ENCODE data around the gene CDK10. TPM values are rescaled to one million over a fixed set of nuclear protein-coding genes. Genes with fewer than 3 reads are reported as not detected.
A peak's percentile ranks its signal among the peaks of the same experiment; 100 is the strongest.

Gene CDK10
- total and polyA plus RNA-seq, 9 of the 15 experiments (the other 6 are each of a cell fraction or from before 2014, with no cell fraction given), result 2.0 to 85.1 (median 40.1) TPM

GRCh38 chr16:89657442-89658220, 28.9 kb upstream of the CDK10 start, which contains the start of the genes CHMP1A and SPATA33 (continued):
- TF ChIP-seq ZNF639 (CRISPR knock-in tag; conservative IDR thresholded peaks at IDR 0.05 in 1 of 2, IDR thresholded peaks at IDR 0.05 in 1 of 2), result peak in 1 of 2 experiments; percentile 84; a peak in 2 of 4 replicates
- TF ChIP-seq, protein P1, sequence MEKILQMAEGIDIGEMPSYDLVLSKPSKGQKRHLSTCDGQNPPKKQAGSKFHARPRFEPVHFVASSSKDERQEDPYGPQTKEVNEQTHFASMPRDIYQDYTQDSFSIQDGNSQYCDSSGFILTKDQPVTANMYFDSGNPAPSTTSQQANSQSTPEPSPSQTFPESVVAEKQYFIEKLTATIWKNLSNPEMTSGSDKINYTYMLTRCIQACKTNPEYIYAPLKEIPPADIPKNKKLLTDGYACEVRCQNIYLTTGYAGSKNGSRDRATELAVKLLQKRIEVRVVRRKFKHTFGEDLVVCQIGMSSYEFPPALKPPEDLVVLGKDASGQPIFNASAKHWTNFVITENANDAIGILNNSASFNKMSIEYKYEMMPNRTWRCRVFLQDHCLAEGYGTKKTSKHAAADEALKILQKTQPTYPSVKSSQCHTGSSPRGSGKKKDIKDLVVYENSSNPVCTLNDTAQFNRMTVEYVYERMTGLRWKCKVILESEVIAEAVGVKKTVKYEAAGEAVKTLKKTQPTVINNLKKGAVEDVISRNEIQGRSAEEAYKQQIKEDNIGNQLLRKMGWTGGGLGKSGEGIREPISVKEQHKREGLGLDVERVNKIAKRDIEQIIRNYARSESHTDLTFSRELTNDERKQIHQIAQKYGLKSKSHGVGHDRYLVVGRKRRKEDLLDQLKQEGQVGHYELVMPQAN (IDR thresholded peaks at IDR 0.05; ENCODE audit: borderline replicate concordance), result peak; percentile 88
- TF ChIP-seq NFATC3 (IDR thresholded peaks at IDR 0.05), result peak; percentile 60; the same call in 1 of the 2 replicates
- peak; percentile 96 for TF ChIP-seq GABPB1 (CRISPR knock-in tag; IDR thresholded peaks at IDR 0.05)
- TF ChIP-seq SLC30A9 (CRISPR knock-in tag; IDR thresholded peaks at IDR 0.05), result no peak
- TF ChIP-seq ZNF445 (CRISPR knock-in tag; IDR thresholded peaks at IDR 0.05; ENCODE audit: low read depth), result no peak
- TF ChIP-seq TAF1 (IDR thresholded peaks at IDR 0.05; ENCODE audit: control insufficient read depth, extremely low read depth, insufficient read depth, low read length, severe bottlenecking), result peak; percentile 48
- peak; percentile 55; the same call in 1 of the 2 replicates for TF ChIP-seq PHB (CRISPR knock-in tag; IDR thresholded peaks at IDR 0.05)
- TF ChIP-seq MECOM (CRISPR knock-in tag; IDR thresholded peaks at IDR 0.05), result no peak
- peak; percentile 62; the same call in 1 of the 2 replicates for TF ChIP-seq POLR2AphosphoS5 (IDR thresholded peaks at IDR 0.05; ENCODE audit: control insufficient read depth, insufficient read depth, low read depth, low read length)
- TF ChIP-seq UBTF (IDR thresholded peaks at IDR 0.05; ENCODE audit: borderline replicate concordance in 1 of 2, low read depth in 2 of 2, low read length in 2 of 2), result no peak; a peak in 1 of 4 replicates
- no peak for TF ChIP-seq NELFE (IDR thresholded peaks at IDR 0.05; ENCODE audit: insufficient read depth, insufficient read length)
- 0 out of 2 replicates have a peak, but pooled peaks have one; percentile 81 for TF ChIP-seq ELK1 (CRISPR knock-in tag; IDR thresholded peaks at IDR 0.05)
- no peak; the same call in 1 of the 2 replicates for TF ChIP-seq TCF3 (CRISPR knock-in tag; IDR thresholded peaks at IDR 0.05)
- TF ChIP-seq NR2C1 (IDR thresholded peaks at IDR 0.05), result peak; percentile 67
- TF ChIP-seq NR2C1 (tag; IDR thresholded peaks at IDR 0.05), result peak; percentile 85
- peak; percentile 56; the same call in 1 of the 2 replicates for TF ChIP-seq PML (IDR thresholded peaks at IDR 0.05; ENCODE audit: low read length)
- TF ChIP-seq ZNF707 (CRISPR knock-in tag; conservative IDR thresholded peaks at IDR 0.05), result peak; percentile 61; the same call in 1 of the 2 replicates
- no peak for TF ChIP-seq SRSF1 (IDR thresholded peaks at IDR 0.05; ENCODE audit: low read depth, low read length)
- no peak for TF ChIP-seq BRD4 (IDR thresholded peaks at IDR 0.05)
- TF ChIP-seq RBM25 (IDR thresholded peaks at IDR 0.05; ENCODE audit: low read depth, low read length, severe bottlenecking), result peak; percentile 98
